HAP-1 (cell line): Measurements from ENCODE around the gene CTNNA2.

Source experiments
- DNase-seq, 2 experiments: peaks; one replicate each; pipeline ENCODE4 v3.0.0-alpha.2; 2016 to 2020; ENCODE audit warnings: low spot score in 2 of 2
- H3K27me3 ChIP-seq: fragments of 250-450 bp; sonication (Bioruptor Pico); 2 replicates; pipeline ENCODE4 v1.5.1; 2020; ENCODE audit warnings: low read depth, mild to moderate bottlenecking, moderate library complexity
- H3K36me3 ChIP-seq: fragments of 250-450 bp; sonication (Bioruptor Pico); replicated peaks from 2 replicates; pipeline ENCODE4 v1.5.1; 2020; ENCODE audit warnings: mild to moderate bottlenecking
- H3K4me1 ChIP-seq: fragments of 250-450 bp; sonication (Bioruptor Pico); 2 replicates; pipeline ENCODE4 v1.5.1; 2020; ENCODE audit warnings: mild to moderate bottlenecking
- H3K4me3 ChIP-seq: fragments of 250-450 bp; sonication (Bioruptor Pico); 2 replicates; pipeline ENCODE4 v1.5.1; 2020; ENCODE audit warnings: mild to moderate bottlenecking, moderate library complexity
- H3K9me3 ChIP-seq: fragments of 250-450 bp; sonication (Bioruptor Pico); 2 replicates; pipeline ENCODE4 v1.5.1; 2020; ENCODE audit warnings: mild to moderate bottlenecking, moderate library complexity
- in situ Hi-C: fragments of 300-500 bp; cut with MboI; formaldehyde crosslinking; loops from 3 replicates; pipeline ENCODE4 v1.14.3; 2020; ENCODE audit warnings: low sequenced_read_pairs, inconsistent platforms, mixed read lengths

CTNNA2 gene

DNA sequence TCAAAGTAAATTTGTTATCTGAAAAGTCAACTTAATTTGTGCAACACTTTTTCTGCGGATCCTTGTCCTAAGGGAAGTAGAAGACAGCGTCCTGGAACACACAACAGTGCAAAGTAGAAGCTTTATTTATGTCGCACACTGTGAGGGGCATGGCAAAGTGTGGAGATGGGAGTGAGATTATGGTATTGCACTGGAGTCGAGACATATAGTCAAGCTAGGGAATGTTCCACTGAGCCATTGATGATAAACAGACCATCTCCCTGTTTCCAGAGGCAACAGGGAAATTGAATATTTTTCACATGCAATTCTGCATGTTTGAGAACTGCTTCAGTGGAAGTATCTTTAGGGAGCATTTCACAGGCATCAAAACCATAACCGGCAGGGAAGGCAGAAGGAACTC lies 745.5 kb downstream of the CTNNA2 start:
- in situ Hi-C loops = no loop called here
- Histone ChIP-seq H3K4me1 (no peaks in the 10 kb centered on the region), H3K27me3 (no peaks in the 10 kb centered on the region), H3K36me3 (no peaks in the 10 kb centered on the region), H3K4me3 (no peak overlapping the region), H3K9me3 (no peaks in the 10 kb centered on the region)
- DNase-seq = no peak

DNA sequence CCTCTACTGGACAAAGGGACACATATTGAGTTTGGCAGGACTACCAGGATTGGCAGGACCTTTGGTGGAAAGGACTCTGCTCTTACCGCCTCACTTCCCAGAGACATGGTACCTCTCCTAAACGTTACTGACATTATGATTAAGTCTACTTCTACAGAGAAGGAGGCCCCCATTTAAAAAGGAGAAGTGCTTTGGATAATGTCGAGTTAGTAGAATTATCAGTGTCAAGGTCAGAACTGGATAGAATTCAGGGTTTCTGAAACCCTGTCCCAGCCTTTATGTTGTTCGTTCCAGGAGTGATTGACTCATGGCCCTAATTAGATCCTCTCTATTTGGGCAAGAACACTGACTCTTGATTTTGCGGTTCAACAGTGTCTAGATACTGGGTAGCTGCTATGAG lies 745.9 kb downstream of the CTNNA2 start:
- Histone ChIP-seq H3K36me3 (no peaks in the 10 kb centered on the region), H3K4me1 (no peaks in the 10 kb centered on the region), H3K4me3 (no peak overlapping the region), H3K27me3 (no peaks in the 10 kb centered on the region), H3K9me3 (no peaks in the 10 kb centered on the region)
- no peak for DNase-seq
- in situ Hi-C loops = no loop called here

DNA sequence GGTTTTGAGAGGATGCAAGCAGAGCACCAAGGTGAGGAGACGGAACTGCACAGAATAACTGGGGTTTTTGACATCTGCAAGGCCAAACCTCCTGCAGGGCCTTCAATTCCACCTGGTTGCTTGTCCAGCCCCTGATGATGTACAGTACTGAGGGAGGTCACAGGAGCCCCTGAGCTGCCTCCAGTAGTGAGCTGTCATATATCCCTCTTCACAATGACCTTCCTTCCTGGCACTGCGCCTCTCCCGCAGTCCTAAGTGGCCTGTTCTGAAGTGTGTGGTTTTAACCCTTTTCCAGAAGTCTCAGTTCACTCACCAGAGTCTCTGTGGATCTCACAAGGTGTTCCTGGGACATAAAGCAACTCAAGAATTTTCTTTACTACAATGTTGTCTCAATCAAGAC lies 746.4 kb downstream of the CTNNA2 start:
- Histone ChIP-seq H3K4me1 (no peaks in the 10 kb centered on the region), H3K4me3 (no peak overlapping the region), H3K9me3 (no peaks in the 10 kb centered on the region), H3K27me3 (no peaks in the 10 kb centered on the region), H3K36me3 (no peaks in the 10 kb centered on the region)
- DNase-seq = no peak
- in situ Hi-C loops = no loop called here

DNA sequence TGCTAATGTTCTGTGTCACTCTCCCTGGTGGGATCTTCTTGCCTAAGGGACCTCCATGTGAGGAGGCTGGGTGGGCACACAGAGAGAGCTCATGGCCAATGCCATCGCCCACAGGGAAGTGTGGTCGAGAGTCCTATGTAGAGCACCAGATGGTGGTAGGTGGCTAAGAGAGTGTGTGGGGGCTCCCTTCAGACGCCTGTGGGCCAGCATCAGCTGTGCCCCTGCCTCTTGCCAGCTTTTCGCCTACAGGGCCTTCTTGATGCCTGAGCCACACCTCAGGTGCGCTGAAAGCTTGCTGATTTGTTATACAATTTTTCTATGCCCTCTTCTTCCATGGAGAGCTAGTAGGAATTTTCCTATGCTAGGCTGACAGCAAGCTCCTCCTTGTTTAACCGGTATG lies 753.4 kb downstream of the CTNNA2 start:
- Histone ChIP-seq H3K4me3 (no peak overlapping the region), H3K4me1 (no peaks in the 10 kb centered on the region), H3K36me3 (no peaks in the 10 kb centered on the region), H3K27me3 (no peaks in the 10 kb centered on the region), H3K9me3 (0 out of 2 replicates have a peak, but pooled peaks cover 2% of the 10 kb centered on the region)
- DNase-seq = no peak
- in situ Hi-C loops = no loop called here

DNA sequence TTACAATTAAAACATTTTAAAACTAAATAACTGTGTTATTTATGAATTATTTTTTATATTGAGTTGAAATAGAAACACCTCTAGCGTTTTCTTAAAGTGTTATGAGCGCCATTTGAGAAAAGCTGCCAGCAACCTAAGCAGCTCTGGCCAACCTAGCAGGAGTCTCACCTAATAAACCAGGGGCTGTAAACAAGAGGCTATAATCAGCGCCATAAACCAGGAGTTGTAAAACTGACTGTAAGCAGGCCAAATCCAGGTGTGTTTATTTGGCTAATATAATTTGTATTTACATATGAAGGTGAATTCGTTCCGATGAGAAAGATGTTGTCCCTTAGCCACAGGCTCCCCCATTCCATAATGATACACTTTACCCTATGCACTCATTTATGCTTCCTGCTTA lies 757.0 kb downstream of the CTNNA2 start:
- Histone ChIP-seq H3K36me3 (no peaks in the 10 kb centered on the region), H3K9me3 (0 out of 2 replicates have a peak, but pooled peaks cover 2% of the 10 kb centered on the region), H3K4me1 (no peaks in the 10 kb centered on the region), H3K27me3 (no peaks in the 10 kb centered on the region), H3K4me3 (no peak overlapping the region)
- no peak for DNase-seq
- in situ Hi-C loops = no loop called here

DNA sequence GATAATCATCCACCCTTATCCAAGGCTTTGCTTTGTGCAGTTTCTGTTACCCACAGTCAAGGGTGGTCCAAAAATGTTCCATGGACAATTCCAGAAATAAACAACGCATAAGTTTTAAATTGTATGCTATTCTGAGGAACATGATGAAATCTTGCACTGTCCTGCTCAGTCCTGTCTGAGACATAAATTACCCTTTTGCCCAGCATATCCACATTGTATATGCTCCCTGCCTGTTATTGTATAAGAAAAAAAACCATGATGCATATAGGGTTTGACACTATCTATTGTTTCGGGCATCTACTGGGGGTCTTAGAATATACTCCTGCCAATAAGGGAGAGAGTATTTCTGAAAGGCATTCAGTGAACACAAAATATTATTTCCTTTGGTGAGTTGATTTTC lies 767.7 kb downstream of the CTNNA2 start:
- DNase-seq = no peak
- Histone ChIP-seq H3K36me3 (no peaks in the 10 kb centered on the region), H3K27me3 (no peaks in the 10 kb centered on the region), H3K9me3 (no peaks in the 10 kb centered on the region), H3K4me1 (no peaks in the 10 kb centered on the region), H3K4me3 (no peak overlapping the region)
- in situ Hi-C loops = no loop called here

DNA sequence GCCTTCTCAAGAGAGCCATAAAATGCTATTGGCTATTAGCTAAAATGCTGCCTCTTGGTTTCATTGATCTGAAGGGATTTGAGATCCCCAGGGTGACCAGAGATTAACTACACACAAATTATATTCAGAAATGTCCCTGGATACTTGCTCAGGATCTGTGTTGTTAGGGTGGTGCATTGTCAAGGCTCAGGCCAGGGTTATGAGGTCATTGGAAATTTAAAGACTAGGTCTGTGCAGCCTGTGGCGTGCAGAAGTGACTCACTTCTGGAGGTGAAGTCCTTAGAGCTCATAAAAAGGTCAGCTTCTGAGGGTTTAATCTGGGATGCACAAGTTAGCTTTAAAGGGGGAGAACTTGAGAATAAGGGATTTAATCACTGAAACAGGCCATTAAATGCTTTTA lies 768.2 kb downstream of the CTNNA2 start:
- H3K4me3 ChIP-seq = no peak overlapping the region
- no peaks in the 10 kb centered on the region for H3K9me3 ChIP-seq
- in situ Hi-C loops = no loop called here
- DNase-seq = no peak
- H3K36me3 ChIP-seq = no peaks in the 10 kb centered on the region
- H3K4me1 ChIP-seq = no peaks in the 10 kb centered on the region
- H3K27me3 ChIP-seq = no peaks in the 10 kb centered on the region

DNA sequence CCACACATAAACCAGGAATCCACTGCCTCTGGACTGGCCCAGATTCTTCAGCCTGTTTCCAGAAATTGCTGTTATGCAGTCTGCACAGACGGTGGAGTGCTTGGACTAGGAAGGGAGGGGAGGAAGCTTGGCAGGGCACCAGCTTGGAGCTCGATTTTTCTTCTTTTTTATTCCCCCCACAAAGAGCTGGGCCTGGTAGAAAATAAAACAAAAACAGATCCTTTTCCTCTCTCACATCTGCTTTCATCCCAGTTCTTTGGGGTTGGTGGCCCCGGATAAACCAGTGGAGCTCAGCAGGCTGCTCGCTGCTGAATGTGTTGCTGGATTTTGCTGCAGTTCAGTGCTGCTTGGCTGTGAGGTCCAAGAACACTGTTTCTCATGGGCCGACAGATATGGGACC lies 775.7 kb downstream of the CTNNA2 start:
- Histone ChIP-seq H3K4me3 (no peak overlapping the region), H3K27me3 (no peaks in the 10 kb centered on the region), H3K9me3 (no peaks in the 10 kb centered on the region), H3K4me1 (no peaks in the 10 kb centered on the region), H3K36me3 (no peaks in the 10 kb centered on the region)
- in situ Hi-C loops = no loop called here
- no peak for DNase-seq

DNA sequence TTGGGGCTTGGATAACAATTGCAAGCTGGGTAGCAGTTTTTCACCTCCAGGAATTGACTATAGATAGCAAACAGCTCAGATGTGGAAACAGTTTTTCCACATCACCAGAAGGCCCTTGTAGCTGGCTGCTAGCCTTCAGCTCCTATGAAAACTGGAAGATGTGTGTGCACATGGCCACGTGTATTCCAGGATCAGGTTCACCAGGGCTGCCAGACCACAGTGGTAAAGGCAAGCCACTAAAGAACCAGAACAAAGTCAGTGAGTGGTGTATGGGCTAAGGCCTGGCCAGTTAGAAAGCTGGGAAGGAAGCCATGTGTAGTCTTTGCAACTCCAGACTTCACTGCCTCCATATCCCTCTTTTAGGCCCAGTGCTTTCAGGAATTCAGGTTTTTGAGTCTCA lies 778.8 kb downstream of the CTNNA2 start:
- H3K9me3 ChIP-seq = no peaks in the 10 kb centered on the region
- no peaks in the 10 kb centered on the region for H3K36me3 ChIP-seq
- H3K27me3 ChIP-seq = no peaks in the 10 kb centered on the region
- no peaks in the 10 kb centered on the region for H3K4me1 ChIP-seq
- H3K4me3 ChIP-seq = no peak overlapping the region
- no peak for DNase-seq
- in situ Hi-C loops = no loop called here

DNA sequence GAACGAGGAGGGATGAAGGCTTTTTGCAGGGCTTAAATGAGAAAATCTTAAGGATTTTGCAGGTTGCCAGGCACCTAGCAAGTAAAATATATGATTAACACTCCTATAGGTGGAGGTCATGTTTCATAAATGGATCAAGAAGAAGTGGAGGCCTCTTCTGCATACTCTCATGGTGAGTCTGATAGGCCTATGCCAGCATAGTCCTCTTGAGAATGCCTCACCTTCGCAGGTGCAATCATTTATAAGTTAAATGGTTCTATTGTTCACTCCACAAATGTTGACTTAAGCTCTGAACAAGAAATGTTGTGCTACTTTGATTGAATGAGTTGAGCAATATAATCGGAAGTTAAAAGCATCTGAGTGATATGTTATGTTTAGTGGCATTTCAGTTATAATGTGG lies 779.6 kb downstream of the CTNNA2 start:
- no peaks in the 10 kb centered on the region for H3K27me3 ChIP-seq
- H3K9me3 ChIP-seq = no peaks in the 10 kb centered on the region
- H3K4me1 ChIP-seq = no peaks in the 10 kb centered on the region
- DNase-seq = no peak
- no peaks in the 10 kb centered on the region for H3K36me3 ChIP-seq
- H3K4me3 ChIP-seq = no peak overlapping the region
- in situ Hi-C loops = no loop called here

DNA sequence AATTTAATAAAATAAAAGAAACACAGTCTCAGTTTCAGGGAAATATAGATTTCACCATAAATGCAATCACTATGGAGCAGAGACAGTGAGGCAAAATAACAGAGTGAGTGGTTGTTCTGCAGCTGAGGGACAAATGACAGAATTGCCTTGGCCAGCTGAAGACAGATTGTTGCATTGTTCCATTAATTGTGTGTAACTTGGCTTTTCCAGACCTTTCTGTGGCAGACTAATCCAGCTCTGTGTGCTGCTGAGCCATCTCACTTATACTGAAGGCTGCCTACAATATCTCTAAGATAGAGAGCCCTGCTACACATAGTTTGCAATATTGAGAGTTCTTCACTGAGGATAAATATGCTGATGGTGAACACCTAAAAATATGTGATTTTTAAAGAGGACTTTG lies 780.2 kb downstream of the CTNNA2 start:
- DNase-seq = no peak
- Histone ChIP-seq H3K27me3 (no peaks in the 10 kb centered on the region), H3K36me3 (no peaks in the 10 kb centered on the region), H3K4me1 (no peaks in the 10 kb centered on the region), H3K4me3 (no peak overlapping the region), H3K9me3 (no peaks in the 10 kb centered on the region)
- in situ Hi-C loops = no loop called here

DNA sequence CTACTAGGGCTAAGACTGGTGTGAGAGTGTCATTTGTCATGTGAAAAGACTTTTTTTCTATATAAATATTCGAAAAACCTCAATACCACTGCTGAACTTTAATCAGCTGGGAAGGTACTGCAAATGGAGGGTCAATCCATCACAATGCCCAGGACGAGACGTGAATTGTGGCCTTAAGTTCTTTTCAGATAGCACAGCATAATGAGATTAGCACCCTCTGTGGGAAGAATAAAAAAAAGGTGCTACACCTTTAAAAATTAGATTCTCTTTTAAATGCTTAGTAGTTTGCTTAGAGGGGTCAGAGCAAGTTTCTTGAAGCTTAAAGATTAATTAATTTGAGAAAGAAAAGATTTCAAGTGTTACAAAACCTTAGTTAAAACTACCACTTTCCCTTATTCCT lies 786.1 kb downstream of the CTNNA2 start:
- no peaks in the 10 kb centered on the region for H3K4me1 ChIP-seq
- H3K9me3 ChIP-seq = no peaks in the 10 kb centered on the region
- peaks cover 12% of the 10 kb centered on the region for H3K27me3 ChIP-seq
- no peak overlapping the region for H3K4me3 ChIP-seq
- no peaks in the 10 kb centered on the region for H3K36me3 ChIP-seq
- DNase-seq = no peak
- in situ Hi-C loops = no loop called here

DNA sequence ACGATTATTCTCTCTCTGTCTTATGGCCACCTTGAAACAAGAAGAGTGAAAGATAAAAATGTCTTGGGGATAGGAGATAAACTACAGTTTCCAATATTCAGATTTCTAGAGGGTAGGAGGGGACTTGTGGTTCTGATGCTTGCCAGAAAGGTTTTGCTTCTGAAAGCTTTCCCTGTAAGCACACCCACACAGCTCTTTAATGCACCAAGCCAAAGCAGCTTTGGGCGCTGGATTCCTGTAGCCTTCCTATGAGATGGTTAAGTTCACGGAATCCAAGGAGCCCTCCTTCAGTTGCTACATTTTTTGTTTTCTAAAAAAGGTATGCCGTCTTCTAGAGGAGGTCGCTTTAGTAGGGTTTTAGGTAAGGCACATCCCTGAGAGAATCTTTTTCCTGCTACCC lies 786.8 kb downstream of the CTNNA2 start:
- in situ Hi-C loops = no loop called here
- H3K36me3 ChIP-seq = no peaks in the 10 kb centered on the region
- H3K27me3 ChIP-seq = peaks cover 15% of the 10 kb centered on the region
- no peak for DNase-seq
- H3K4me3 ChIP-seq = no peak overlapping the region
- no peaks in the 10 kb centered on the region for H3K4me1 ChIP-seq
- H3K9me3 ChIP-seq = no peaks in the 10 kb centered on the region

DNA sequence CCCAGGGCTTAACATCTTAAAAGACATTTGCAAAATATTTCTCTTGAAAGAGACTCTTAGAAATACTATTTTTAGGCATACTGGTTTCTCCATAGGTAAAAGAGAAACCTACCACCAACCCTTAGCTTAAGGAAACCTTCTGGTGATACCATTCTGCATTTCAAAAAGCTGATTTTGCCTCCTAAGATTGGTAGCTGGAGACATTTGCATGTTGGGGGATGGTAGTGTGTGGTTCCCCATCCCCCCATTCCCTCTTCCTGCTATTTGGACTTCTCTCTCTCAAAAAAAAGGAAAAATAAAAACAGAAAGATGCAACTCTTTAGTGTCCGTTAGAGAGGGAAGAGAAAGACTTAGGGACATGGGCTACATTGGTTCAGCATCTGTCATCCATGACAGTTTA lies 787.5 kb downstream of the CTNNA2 start:
- H3K27me3 ChIP-seq = peaks cover 15% of the 10 kb centered on the region
- no peak overlapping the region for H3K4me3 ChIP-seq
- in situ Hi-C loops = no loop called here
- H3K36me3 ChIP-seq = no peaks in the 10 kb centered on the region
- no peaks in the 10 kb centered on the region for H3K4me1 ChIP-seq
- DNase-seq = no peak
- no peaks in the 10 kb centered on the region for H3K9me3 ChIP-seq

DNA sequence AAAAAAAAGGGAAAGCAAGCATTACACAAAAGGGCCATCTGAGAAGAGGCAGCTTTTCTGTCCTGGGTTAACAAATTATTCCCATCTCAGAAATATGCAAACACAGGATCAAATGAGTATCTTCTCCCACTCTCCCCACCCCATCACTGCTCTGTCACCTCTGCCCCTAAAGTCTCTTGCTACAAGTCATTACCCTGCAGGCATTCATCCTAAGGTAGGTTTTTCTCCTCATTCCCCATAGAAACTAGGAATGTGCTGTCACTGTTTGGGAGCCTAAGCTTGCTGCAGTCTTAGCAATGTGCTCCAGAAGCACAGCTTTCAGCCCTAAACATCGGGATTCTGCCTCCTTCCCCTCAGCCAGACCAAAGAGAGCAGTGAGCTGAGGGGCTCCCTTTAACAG lies 788.1 kb downstream of the CTNNA2 start:
- Histone ChIP-seq H3K4me3 (no peak overlapping the region), H3K27me3 (peaks cover 15% of the 10 kb centered on the region), H3K36me3 (no peaks in the 10 kb centered on the region), H3K9me3 (no peaks in the 10 kb centered on the region), H3K4me1 (no peaks in the 10 kb centered on the region)
- DNase-seq = no peak
- in situ Hi-C loops = no loop called here

DNA sequence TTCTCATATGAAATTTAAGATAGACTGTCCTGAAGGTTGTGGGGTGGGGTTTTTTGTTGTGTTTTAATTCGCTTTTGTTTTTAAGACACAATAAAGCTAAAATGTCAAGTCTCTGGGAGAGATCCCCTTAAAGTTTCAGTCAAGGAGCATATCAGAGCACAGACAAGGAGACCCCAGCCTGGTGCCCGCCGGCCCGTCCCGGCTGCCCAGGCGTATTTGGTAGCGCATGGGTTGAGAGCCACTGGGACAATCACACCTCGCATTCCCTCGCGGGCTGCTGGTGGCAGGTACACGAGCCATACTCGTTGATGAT lies 789.1 kb downstream of the CTNNA2 start:
- Histone ChIP-seq H3K27me3 (peaks cover 15% of the 10 kb centered on the region), H3K4me1 (no peaks in the 10 kb centered on the region), H3K9me3 (no peaks in the 10 kb centered on the region), H3K36me3 (no peaks in the 10 kb centered on the region), H3K4me3 (no peak overlapping the region)
- in situ Hi-C loops = no loop called here
- no peak for DNase-seq
